ENCODE results near the gene GRIN2A. TPM values are rescaled to one million over a fixed set of nuclear protein-coding genes. Genes with fewer than 3 reads are reported as not detected.

The GRIN2A gene
- total and polyA plus RNA-seq, 12 donors, result 0.07 to 1.2 (median 0.32) TPM; not detected in 2

- intact Hi-C loops (cut with DNase I), result no loop called here
- WGBS, 4 donors, result 39 to 83% (median 54%) methylated on average over 1 of the region's 1 CpG
- Histone ChIP-seq H3K36me3 (replicated peaks in 1 of 2) (no peaks in the 10 kb centered on the region), H3K4me3 (no peak overlapping the region), H3K27ac (no peak overlapping the region), H3K4me1 (replicated peaks in 1 of 2) (no peaks in the 10 kb centered on the region), H3K27me3 (no peaks in the 10 kb centered on the region), H3K9me3 (replicated peaks in 1 of 3) (no peaks in the 10 kb centered on the region)
- TF ChIP-seq CTCF (IDR thresholded peaks at IDR 0.05) (no peak), POLR2A (IDR thresholded peaks at IDR 0.05) (no peak)
- DNase-seq, result no peak
These were observed 201.2 kb downstream of the GRIN2A start for GRCh38 chr16:9980981-9981380.

DNA sequence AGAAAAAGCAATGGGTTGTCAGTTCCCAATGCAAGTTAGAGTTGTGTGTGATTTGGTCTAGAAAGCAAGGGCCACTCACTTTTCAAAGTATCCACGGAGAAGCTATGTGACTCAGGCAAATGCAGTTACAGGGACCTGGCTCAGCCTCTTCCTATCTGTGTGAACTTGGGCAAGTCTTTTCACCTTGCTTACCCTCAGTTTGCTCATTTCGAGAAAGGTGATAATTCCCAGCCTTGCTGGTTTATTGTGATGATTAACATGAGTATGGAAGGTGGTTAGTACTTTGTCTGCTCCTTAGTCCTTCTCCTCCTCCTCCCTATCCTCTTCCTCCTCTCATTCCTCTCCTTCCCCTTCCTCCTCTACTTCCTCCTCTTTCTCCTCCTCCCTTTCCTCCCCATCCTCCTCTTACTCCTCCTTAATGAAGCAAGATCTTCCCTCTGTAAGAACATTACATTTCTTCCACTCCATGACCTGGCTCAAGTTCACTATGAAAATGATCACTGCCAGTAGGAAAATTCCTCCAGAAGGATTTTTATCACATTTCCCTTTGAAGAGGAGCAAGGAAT lies 204.0 kb downstream of the GRIN2A start:
- intact Hi-C loops (cut with DNase I), result no loop called here
- Histone ChIP-seq H3K4me3 (no peak overlapping the region), H3K36me3 (replicated peaks in 1 of 2) (no peaks in the 10 kb centered on the region), H3K4me1 (replicated peaks in 1 of 2) (no peaks in the 10 kb centered on the region), H3K9me3 (replicated peaks in 1 of 3) (no peaks in the 10 kb centered on the region), H3K27me3 (no peaks in the 10 kb centered on the region), H3K27ac (no peak overlapping the region)
- WGBS, 4 donors, result 55 to 67% (median 63%) methylated on average over 2 of the region's 2 CpGs
- DNase-seq, result no peak
- TF ChIP-seq CTCF (IDR thresholded peaks at IDR 0.05) (no peak), POLR2A (IDR thresholded peaks at IDR 0.05) (no peak)

DNA sequence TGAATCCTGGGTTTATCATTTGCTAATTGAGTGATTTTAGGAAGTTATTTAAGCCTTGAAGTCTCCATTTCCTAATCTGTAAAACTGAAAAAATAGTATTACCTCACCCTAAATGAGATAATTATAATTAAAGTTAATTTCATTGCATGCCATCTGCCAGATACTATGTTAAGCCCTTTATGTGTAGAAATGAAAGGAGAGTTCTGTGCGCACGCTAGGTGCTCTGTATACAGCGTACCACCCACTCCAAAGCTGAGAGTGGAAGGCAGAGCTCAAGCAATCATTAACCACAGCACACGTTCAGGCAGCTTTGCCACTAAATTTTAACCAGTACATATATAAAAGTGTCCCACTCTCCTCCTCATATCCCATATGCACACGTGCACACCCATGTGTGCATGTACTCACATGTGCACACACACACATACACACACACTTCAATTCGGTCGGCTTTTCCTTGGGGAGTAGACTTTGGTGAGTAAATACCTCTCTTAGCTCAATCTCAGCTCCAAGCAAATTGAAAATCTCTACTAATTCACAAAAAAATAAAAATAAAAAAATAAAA lies 204.8 kb downstream of the GRIN2A start:
- 66 to 82% (median 75%) methylated on average over 7 of the region's 7 CpGs for WGBS, 4 donors
- TF ChIP-seq POLR2A (IDR thresholded peaks at IDR 0.05), result no peak
- TF ChIP-seq CTCF (IDR thresholded peaks at IDR 0.05), result no peak
- intact Hi-C loops (cut with DNase I), result no loop called here

GRCh38 chr16:9976601-9977000 lies 205.6 kb downstream of the GRIN2A start:
- 63 to 74% (median 70%) methylated on average over 9 of the region's 9 CpGs for WGBS, 4 donors
- Histone ChIP-seq H3K4me1 (replicated peaks in 1 of 2) (no peaks in the 10 kb centered on the region), H3K27ac (no peak overlapping the region), H3K4me3 (no peak overlapping the region), H3K9me3 (replicated peaks in 1 of 3) (no peaks in the 10 kb centered on the region), H3K27me3 (no peaks in the 10 kb centered on the region), H3K36me3 (replicated peaks in 1 of 2) (no peaks in the 10 kb centered on the region)
- no peak for DNase-seq
- intact Hi-C loops (cut with DNase I), result no loop called here
- TF ChIP-seq POLR2A (IDR thresholded peaks at IDR 0.05) (no peak), CTCF (IDR thresholded peaks at IDR 0.05) (no peak)

More for the DNA sequence above, 204.8 kb downstream of the GRIN2A start:
- H3K4me1 ChIP-seq (replicated peaks in 1 of 2), result no peaks in the 10 kb centered on the region
- no peaks in the 10 kb centered on the region for H3K9me3 ChIP-seq (replicated peaks in 1 of 3)
- no peaks in the 10 kb centered on the region for H3K36me3 ChIP-seq (replicated peaks in 1 of 2)
- DNase-seq, result no peak
- no peaks in the 10 kb centered on the region for H3K27me3 ChIP-seq
- no peak overlapping the region for H3K4me3 ChIP-seq
- no peak overlapping the region for H3K27ac ChIP-seq

Data from adrenal gland (tissue), 12 donors.